GM23338 (cell line): ENCODE data around the gene NPAS3. TPM values are rescaled to one million over a fixed set of nuclear protein-coding genes. Genes with fewer than 3 reads are reported as not detected.

ENCODE experiments used
- ATAC-seq: fragments of 200-7000 bp; cut with Tn5 transposase; 3 replicates; pipeline ENCODE4 v1.9.1; 2020
- DNase-seq: peaks from one replicate; pipeline ENCODE4 v3.0.0-alpha.2; 2015; ENCODE audit warnings: low spot score
- H2AFZ ChIP-seq: fragments of 200-600 bp; sonication (generic); 2 replicates; pipeline ENCODE4 v1.8.0; 2016; ENCODE audit warnings: antibody characterized with exemption, mild to moderate bottlenecking, moderate library complexity
- H3F3A ChIP-seq: fragments of 200-600 bp; sonication (generic); replicated peaks from 2 replicates; pipeline ENCODE4 v1.8.0; 2017; ENCODE audit warnings: antibody characterized with exemption, mixed run types, low read depth
- H3K27ac ChIP-seq: fragments of 200-600 bp; sonication (generic); 2 replicates; pipeline ENCODE4 v1.6.1; 2016; ENCODE audit warnings: low read depth
- H3K27me3 ChIP-seq: fragments of 200-600 bp; sonication (generic); 2 replicates; pipeline ENCODE4 v1.8.0; 2016; ENCODE audit warnings: mild to moderate bottlenecking, mixed run types, moderate library complexity; ENCODE audit not compliant: insufficient read depth
- H3K36me3 ChIP-seq: fragments of 200-600 bp; sonication (generic); 2 replicates; pipeline ENCODE4 v1.8.0; 2016; ENCODE audit warnings: mild to moderate bottlenecking; ENCODE audit not compliant: insufficient read depth
- H3K4me1 ChIP-seq: fragments of 200-600 bp; sonication (generic); 2 replicates; pipeline ENCODE4 v1.8.0; 2016; ENCODE audit warnings: mild to moderate bottlenecking, moderate library complexity; ENCODE audit not compliant: insufficient read depth
- H3K4me2 ChIP-seq: fragments of 200-600 bp; sonication (generic); 2 replicates; pipeline ENCODE4 v1.7.1; 2017; ENCODE audit warnings: mixed run types
- H3K4me3 ChIP-seq: fragments of 200-600 bp; sonication (generic); 2 replicates; pipeline ENCODE4 v1.6.1; 2016; ENCODE audit warnings: mixed run types
- H3K79me2 ChIP-seq: fragments of 200-600 bp; sonication (generic); replicated peaks from 2 replicates; pipeline ENCODE4 v1.8.0; 2017; ENCODE audit warnings: mild to moderate bottlenecking; ENCODE audit not compliant: insufficient read depth
- H3K9me2 ChIP-seq: fragments of 200-600 bp; sonication (generic); 2 replicates; pipeline ENCODE4 v1.8.0; 2017; ENCODE audit not compliant: insufficient read depth
- H4K20me1 ChIP-seq: fragments of 200-600 bp; sonication (generic); replicated peaks from 2 replicates; pipeline ENCODE4 v1.8.0; 2017; ENCODE audit warnings: mild to moderate bottlenecking; ENCODE audit not compliant: insufficient read depth
- H3K27ac Mint-ChIP-seq: 2 replicates; pipeline ENCODE4 v1.8.0; 2020; ENCODE audit warnings: inconsistent platforms, mild to moderate bottlenecking, moderate library complexity, mixed read lengths
- H3K27me3 Mint-ChIP-seq: 3 replicates; pipeline ENCODE4 v1.8.0; 2022; ENCODE audit warnings: low read depth, mild to moderate bottlenecking, moderate library complexity, mixed read lengths, inconsistent platforms; ENCODE audit not compliant: insufficient read depth, poor library complexity
- H3K36me3 Mint-ChIP-seq: 3 replicates; pipeline ENCODE4 v1.8.0; 2021; ENCODE audit warnings: low read depth, mild to moderate bottlenecking, inconsistent platforms, moderate library complexity, mixed read lengths
- H3K4me1 Mint-ChIP-seq: 3 replicates; pipeline ENCODE4 v1.8.0; 2020; ENCODE audit warnings: mild to moderate bottlenecking, inconsistent platforms, mixed read lengths
- H3K4me3 Mint-ChIP-seq: 3 replicates; pipeline ENCODE4 v1.8.0; 2021; ENCODE audit warnings: moderate library complexity, mild to moderate bottlenecking, inconsistent platforms, mixed read lengths
- H3K9me3 Mint-ChIP-seq: 3 replicates; pipeline ENCODE4 v1.8.0; 2020; ENCODE audit warnings: moderate library complexity, mild to moderate bottlenecking, inconsistent platforms, mixed read lengths
- CTCF ChIP-seq, 2 experiments: fragments of 200-600 bp in 1 of 2; sonication (generic) in 1 of 2; conservative IDR thresholded peaks; 2 replicates each; pipeline versions ENCODE4 v1.5.1 to v1.6.1; 2016 to 2017; ENCODE audit warnings: antibody characterized with exemption in 2 of 2, low read depth in 2 of 2, mild to moderate bottlenecking in 2 of 2, moderate library complexity in 1 of 2
- EZH2 ChIP-seq: fragments of 200-600 bp; sonication (generic); IDR thresholded peaks from one replicate; pipeline ENCODE4 v1.8.0; 2017; ENCODE audit warnings: antibody characterized with exemption, mild to moderate bottlenecking, low read depth; ENCODE audit not compliant: unreplicated experiment
- EZH2phosphoT487 ChIP-seq: fragments of 200-600 bp; sonication (generic); IDR thresholded peaks from one replicate; pipeline ENCODE4 v1.8.1; 2018; ENCODE audit warnings: antibody characterized with exemption; ENCODE audit not compliant: unreplicated experiment
- POLR2AphosphoS5 ChIP-seq: IDR thresholded peaks from 2 replicates; pipeline ENCODE4 v1.6.1; 2016; ENCODE audit warnings: antibody characterized with exemption, low read depth
- REST ChIP-seq: IDR thresholded peaks from one replicate; pipeline ENCODE4 v1.6.1; 2018; ENCODE audit warnings: antibody characterized with exemption; ENCODE audit not compliant: unreplicated experiment
- ZNF331 ChIP-seq: fragments of 250-450 bp; sonication (Bioruptor Pico); IDR thresholded peaks from 2 replicates; pipeline ENCODE4 v1.5.0; 2020; ENCODE audit warnings: low read depth, mild to moderate bottlenecking, moderate library complexity
- ZNF462 ChIP-seq: fragments of 250-450 bp; sonication (Bioruptor Pico); IDR thresholded peaks from 2 replicates; pipeline ENCODE4 v1.5.0; 2020; ENCODE audit warnings: mild to moderate bottlenecking, moderate library complexity
- polyA plus RNA-seq: library from polyadenylated mRNA; unstranded; fragments of >200 nt; fragmentation: Nextera tagmentation; extraction: Ambion mirVana; gene quantifications from 2 replicates; pipeline ENCODE4 v1.2.1, GENCODE V29; 2016
- total RNA-seq: library from RNA; depleted of rRNA; stranded (reverse); fragments of >200 nt; shearing (Covaris generic); gene quantifications from 2 replicates; pipeline ENCODE4 v1.2.3, GENCODE V29; 2014

The NPAS3 gene
- total and polyA plus RNA-seq, 2 experiments from 2014 or later = 0.17 to 0.19 TPM

- TF ChIP-seq ZNF462 (CRISPR knock-in tag) (no peak), EZH2 (no peak), CTCF (conservative IDR thresholded peaks at IDR 0.05; ENCODE audit: low read depth in 2 of 2) (no peak)
Measured at GRCh38 chr14:33702293-33702692, 763.6 kb downstream of the NPAS3 start (continued).

GRCh38 chr14:33704481-33704880 lies 765.8 kb downstream of the NPAS3 start:
- no peaks in the 10 kb centered on the region for H3K36me3 Mint-ChIP-seq
- no peaks in the 10 kb centered on the region for H3K9me3 Mint-ChIP-seq
- H3K36me3 ChIP-seq = no peaks in the 10 kb centered on the region
- H3K4me3 ChIP-seq = no peak overlapping the region
- no peaks in the 10 kb centered on the region; the same call in 1 of the 2 replicates for H3K9me2 ChIP-seq
- H4K20me1 ChIP-seq = no peaks in the 10 kb centered on the region
- no peak overlapping the region for H3K4me3 Mint-ChIP-seq
- H3K4me2 ChIP-seq = no peak overlapping the region
- H3K4me1 ChIP-seq = peaks cover 17% of the 10 kb centered on the region
- H3K27ac ChIP-seq = no peak overlapping the region
- peaks cover 19% of the 10 kb centered on the region for H3K4me1 Mint-ChIP-seq
- H3K27me3 ChIP-seq = no peaks in the 10 kb centered on the region
- no peaks in the 10 kb centered on the region for H3K27me3 Mint-ChIP-seq
- no peak overlapping the region for H2AFZ ChIP-seq
- no peak overlapping the region for H3K27ac Mint-ChIP-seq
- H3F3A ChIP-seq = no peaks in the 10 kb centered on the region
- ATAC-seq = no peak
- DNase-seq = no peak
- no peaks in the 10 kb centered on the region for H3K79me2 ChIP-seq
- TF ChIP-seq POLR2AphosphoS5 (no peak), ZNF331 (CRISPR knock-in tag) (no peak), REST (no peak), EZH2phosphoT487 (no peak)
